ENCODE data around the gene SLC6A17.

The SLC6A17 gene

DNA sequence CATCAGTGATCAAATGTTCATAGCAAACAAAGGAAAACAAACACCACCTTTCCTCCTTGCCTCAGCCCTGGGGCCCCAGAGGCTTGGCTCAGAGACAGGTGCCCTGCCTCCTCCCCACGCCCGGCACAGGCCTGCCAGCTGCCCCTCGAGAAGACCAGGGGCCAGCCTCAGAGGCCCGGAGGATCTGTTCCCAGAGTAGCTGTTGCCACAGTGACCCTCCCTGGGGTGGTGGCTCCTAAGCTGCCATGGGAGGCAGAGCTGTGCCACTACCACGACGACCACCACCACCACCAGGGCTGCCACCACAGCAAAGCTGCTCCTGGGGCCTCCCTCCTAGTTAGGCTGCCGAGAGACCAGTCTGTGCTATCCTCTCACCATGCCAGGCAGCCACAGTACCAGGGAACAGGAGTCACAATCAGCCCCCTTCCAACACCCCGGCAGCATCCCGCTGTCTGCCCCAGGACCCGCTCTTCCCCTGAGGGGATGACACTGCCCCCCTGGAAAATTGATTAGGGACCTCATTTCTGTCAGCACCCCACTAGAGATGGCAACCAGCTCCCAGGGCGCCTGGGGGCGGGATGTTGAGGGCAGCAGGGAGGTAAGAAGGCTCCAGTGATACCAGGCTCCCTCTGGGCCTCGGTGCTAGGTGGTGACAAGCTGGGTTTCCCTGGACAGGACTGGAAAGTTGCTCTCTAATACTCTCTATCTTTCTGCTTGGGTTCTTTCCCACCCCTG is 90.3 kb downstream of the SLC6A17 start:
- no peak for DNase-seq (ENCODE audit: low read depth in 2 of 2)

DNA sequence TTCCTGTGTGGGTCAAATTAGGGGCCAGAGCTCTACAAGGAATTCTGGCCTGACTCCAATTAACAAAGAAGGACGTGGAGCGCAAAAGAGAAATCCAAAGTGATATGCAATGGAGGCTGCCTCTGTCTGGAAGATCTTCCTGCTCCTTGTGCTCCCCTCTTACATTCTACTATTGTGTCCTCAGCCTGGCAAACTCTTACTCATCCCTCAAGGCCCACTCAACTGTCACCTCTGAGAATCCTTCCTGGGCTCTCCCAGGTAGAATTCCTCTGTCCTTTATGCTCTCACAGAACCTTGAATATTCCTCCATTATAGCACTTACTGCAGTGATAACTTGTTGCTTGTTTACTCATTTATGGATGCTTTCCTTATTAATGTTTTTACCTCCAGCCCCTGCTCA is 91.2 kb downstream of the SLC6A17 start:
- DNase-seq (ENCODE audit: low read depth in 2 of 2): no peak

DNA sequence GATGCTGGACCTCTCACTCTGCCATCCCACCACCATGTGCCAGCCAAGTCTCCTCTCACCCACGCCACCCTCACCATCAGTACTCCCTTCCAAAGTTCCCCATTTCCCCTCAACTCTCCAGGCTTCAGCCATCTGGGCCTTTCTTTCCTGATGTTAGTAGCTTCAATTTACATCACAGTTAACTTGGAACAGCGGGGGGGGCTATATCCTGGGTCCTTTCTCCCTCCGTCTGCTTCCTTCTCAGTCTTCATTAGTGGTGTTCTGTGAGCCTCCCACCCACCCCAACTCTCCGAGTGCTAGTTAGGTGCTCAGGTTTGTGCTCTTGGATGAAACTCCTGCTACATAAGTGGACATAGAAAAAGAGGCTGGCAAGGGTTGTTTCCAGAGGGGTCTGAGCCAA is 91.8 kb downstream of the SLC6A17 start:
- no peak for DNase-seq (ENCODE audit: low read depth in 2 of 2)

DNA sequence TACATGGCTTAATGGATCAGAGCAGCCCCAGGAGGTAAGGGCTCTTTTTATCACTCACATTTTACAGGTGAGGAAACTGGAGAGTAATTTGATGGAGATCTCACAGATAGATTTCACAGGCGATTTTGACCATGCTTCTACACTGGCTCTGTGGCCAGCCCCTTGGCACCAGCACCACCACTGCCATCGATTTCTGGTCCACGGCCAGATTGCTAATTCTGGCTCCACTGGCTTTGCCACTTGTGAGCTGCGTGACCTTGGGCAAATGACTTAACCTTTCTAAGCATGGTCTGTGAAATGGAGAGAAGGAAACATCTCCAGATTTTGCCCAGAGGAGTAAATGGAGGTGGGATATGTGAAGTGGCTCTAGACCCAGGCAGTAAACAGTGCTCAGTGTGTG is 92.4 kb downstream of the SLC6A17 start:
- no peak for DNase-seq (ENCODE audit: low read depth in 2 of 2)

DNA sequence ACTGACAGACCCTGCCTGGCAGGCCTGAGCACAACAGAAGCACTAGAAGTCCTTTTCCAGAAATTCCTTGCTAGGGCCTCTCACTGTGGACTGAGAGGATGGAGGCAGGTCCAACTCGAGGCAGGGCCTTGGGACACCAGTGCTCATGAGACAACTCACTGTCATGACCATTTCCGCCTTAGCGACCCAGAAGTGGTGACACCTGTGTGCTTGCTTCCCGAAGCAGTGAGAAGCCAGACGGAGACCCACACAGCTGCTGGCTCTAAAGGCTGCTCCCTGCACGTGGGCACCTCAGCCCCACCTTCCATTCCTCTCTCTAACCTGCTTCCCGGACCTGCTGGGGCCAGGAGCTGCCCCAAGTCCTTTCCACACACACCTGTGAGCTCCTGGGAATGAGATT is 92.9 kb downstream of the SLC6A17 start:
- DNase-seq (ENCODE audit: low read depth in 2 of 2): no peak

DNA sequence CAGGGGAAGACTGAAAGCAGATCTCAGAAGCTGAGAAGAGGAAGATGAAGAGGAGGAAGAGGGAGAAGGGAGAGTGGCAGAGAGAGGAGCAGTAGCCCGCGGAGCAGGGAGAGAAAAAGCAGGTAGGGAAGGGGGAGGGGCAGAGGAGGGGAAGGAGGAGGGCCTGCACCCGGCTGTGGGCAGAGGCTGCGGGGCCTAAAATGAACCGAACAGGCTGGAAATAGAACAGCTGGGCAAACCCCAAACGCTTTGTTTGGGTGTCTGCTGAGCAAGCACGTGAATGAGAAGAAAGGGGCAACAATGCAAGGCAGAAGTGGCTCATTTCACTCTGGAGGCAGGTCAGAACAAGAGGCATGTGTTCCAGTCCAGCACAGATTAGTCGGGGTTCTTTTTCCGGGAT is 93.3 kb downstream of the SLC6A17 start:
- DNase-seq (ENCODE audit: low read depth in 2 of 2): no peak

DNA sequence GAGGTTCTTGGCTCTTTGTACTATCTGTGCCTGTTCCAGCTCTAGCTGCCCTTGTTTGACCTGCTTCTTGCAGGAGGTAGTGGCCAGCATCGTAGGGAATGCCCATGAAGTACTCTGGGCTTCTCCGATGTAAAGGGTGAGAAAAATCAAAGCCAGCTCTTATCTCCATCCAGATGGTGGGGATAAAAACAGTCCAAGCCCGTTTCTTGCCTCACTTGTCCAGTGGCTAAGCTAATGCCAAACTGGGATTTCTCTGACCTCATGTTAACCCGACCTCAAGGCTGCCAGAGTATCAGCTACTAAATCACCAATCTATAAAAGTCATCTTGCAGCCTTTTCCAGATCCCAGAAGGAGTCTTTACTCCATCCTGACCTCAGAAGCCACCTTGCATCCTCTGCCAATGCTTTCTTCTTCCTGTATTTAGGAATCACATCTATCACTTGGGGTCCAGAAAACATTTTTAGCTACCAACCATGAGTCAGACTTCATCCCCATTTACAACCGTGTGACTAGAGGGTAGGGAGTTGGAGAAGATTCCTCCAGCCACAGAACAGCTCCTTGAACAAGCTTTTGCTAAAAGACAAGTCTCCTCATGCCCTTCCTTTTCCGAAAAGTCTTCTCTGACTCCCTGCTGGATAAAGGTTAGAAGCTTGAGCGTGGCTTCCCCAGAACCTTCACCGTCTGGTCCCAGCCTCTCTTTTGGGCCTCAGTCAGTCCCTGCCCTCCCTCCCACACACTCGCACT is 95.8 kb downstream of the SLC6A17 start:
- no peak for DNase-seq (ENCODE audit: low read depth in 2 of 2)

DNA sequence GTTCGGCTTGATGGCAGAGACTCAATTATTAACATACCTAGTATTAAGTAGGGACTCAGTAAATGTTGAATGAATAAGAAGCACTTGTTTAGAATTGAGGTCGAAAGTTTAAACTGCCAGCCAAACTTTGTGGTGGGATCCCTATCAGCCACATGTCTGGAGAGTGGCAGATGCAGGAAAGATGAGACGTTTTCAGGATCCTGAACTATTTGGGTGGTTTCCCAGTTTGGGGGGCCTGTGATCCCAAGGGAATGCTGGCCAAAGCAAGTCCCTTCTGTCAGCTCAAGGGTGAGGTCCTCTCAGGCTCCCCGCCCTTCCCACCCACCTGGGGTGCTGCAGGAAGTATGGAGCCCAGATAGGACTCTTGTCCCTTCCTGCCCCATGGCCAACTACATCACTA is 98.5 kb downstream of the SLC6A17 start:
- no peak for DNase-seq (ENCODE audit: low read depth in 2 of 2)

DNA sequence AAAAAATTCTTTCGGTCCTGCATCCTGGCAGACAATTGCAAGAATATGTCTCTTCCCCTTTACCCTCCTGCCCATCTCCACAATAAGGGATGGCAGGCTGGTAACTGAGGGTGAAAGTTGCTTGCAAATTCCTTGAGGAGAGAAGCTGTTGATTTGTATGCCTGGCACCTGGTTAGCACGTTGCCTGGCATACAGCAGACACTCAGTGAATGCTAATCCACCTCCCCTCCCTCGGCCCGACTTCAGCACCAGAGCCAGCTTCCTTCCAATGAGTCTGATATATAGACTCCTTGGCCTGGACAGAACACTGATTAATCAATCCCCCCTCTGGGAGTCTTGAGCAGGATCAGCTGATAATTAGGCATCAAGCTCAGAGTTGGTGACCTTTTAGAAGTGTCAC is 99.0 kb downstream of the SLC6A17 start:
- DNase-seq (ENCODE audit: low read depth in 2 of 2): no peak

DNA sequence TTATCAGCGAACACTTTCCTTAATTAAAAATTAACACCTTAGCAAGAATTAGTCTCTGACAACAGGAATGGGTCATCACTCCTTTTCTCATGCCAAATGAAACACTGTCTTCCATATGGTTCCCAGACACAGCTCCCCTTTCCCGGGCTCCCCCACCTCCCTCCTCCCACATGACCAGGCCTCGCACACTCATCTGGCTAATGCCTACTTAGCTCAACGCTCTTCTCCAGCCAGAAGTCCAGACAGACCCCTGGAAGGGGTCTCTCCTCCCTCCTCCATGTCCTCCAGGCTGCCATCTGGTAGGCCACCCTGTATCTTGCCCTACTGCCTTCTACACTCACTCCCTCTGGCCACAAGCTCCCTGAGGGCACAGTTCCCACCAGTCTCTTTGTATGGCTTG is 99.7 kb downstream of the SLC6A17 start:
- DNase-seq (ENCODE audit: low read depth in 2 of 2): no peak

DNA sequence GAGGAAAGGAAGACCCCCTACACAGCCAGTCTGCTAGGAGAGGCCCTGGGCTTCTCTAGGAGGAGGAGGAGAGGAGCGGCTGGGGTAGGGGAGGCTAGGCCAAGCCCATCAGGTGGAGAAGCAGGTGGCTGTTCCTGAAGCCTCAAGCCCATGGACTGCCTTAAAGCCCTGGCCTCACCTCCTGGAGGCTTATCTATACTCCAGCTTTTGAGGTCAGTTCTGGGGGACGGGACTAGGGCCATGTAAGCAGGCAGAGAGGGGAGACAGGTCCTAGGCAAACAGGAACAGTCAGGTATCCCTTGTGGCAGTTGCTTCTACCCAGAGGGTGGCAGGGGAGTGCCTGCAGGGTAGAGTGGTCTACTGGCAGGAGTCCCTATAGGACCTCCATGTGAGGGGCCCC is 100.5 kb downstream of the SLC6A17 start:
- no peak for DNase-seq (ENCODE audit: low read depth in 2 of 2)
